NCI-H510A treated with DMSO at 0.1 percent for 48 hours (cell line): Measurements from ENCODE around the gene C3orf20.
"Not testable (repeated sequence)": the region's sequence is repeated elsewhere in the genome, so short reads cannot be mapped to it uniquely, and the experiment has no call there.

Source experiments
- DNase-seq: peaks from one replicate; lab custom pipeline; 2025; lab: John Stamatoyannopoulos, UW

C3orf20 gene

DNA sequence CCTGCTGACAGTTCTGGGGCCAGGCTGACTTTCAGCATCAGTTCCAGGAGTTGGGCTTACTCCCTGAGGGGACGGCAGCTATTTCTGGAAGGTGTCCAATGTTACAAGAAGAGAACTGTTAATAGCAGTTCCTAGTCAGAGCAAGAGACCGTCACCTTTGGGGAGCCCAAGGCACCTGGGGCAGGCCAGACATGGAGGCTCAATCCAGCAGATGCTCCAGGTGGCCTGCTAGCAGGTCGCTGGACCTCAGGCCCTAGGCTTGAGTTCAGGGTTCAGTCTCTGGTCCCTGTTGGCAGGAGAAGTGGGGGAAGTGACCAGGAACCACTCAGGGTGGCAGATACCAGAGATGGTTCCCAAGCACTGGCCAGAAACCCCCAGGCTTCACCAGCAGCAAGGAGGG lies 25.9 kb downstream of the C3orf20 start:
- DNase-seq, result no peak

DNA sequence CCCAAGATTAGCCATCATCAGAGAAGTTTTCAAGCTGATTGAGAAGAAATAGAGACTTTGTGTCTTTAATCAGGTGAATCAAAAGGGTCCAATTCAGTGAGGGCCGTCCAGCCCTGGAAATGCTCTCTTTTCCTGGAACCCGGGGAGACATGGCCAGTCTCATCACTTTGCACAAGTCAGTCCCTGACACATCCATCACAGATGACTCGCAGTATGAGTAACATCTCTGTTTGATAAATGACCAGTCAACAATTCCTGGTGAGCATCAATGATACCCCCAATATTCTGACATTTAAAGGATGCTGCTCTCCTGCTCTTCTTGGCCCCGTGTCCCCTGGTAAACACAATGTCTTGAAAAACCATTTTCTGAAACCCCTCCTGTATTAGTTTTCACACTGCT lies 26.7 kb downstream of the C3orf20 start:
- DNase-seq, result no peak

DNA sequence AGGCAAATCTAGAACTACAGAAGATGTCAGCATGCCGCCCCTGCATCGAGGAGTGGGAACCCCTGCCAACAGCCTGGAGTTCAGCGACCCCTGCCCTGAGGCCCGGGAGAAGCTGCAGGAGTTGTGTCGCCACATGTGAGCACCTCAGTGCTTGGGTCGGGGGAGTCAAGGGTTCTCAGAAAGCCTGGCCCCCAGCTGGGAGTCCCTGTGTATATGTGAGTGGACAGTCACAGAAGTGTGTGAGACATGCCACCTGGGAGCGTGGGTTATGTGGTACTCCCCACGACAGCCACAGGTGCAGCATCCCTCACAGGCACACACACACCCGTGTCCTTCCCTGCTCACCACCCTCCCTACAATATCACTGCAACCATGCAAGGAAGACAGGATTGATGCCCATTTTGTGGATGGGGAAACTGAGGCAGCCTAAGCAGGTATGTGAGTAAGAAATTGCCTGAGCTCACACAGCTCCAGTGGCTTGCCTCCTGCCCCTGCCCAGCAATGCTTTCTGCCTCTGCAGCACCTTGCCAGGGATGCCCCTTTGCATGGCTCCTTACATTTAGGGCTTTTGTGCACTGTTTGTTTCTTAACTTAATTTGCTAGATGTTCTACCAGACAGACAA lies 28.3 kb downstream of the C3orf20 start:
- no peak for DNase-seq

DNA sequence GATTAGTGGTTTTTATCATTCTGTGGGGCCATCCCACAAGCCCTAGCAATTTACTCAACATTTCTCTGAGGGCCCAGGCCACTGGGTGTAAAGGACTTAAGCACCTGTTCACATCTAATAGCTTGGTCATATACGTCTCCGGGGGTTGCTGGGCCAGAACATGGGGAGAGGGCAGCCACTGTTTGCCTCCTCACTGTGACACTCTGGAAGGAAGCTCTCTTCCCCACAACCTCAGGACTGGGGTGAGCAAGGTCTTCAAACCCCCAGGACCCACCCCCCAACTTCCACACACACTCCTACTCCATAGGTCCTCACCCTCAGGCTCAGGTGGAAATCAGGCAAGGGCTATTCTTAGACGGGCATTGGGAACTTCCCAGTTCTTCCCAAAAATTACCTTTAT lies 28.9 kb downstream of the C3orf20 start:
- no peak for DNase-seq

DNA sequence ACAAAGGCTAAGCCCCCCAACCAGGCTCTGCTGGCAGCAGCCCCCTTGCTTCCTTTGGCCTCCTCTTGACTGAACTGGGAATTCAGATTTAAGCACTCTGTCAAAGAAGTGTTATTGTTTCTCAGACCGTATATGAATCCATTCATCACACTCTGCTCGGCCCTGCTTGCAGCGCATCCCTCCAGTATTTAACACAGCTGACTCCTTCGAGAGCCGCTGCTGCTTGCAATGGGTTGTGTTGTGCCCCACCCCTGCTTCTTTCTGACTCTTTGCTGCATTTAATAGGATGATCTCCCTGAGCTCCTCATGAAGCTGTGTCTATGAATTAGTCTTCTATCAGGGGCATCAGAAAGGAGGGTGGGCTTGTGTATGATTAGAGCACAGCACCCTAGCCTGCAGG lies 31.2 kb downstream of the C3orf20 start:
- no peak for DNase-seq

DNA sequence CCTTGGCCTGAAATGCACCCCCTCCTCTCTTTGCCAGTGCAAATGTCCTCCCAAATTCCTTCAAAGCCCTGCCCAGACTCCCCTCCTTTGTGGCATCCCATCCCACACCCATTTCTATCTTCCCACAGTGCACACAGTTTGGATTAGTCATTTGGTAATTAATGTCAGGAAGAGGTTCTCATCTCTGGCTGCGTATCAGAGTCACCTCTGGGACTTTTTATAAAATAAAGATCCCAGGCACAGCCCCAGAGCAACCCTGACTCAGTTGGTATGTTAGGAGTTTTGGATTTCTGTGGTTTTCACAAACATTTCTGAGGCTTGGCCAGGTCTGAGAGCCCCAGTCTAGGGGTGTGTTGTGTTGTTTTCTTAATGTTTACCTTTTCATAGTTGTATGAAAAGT lies 41.6 kb downstream of the C3orf20 start:
- DNase-seq, result no peak

DNA sequence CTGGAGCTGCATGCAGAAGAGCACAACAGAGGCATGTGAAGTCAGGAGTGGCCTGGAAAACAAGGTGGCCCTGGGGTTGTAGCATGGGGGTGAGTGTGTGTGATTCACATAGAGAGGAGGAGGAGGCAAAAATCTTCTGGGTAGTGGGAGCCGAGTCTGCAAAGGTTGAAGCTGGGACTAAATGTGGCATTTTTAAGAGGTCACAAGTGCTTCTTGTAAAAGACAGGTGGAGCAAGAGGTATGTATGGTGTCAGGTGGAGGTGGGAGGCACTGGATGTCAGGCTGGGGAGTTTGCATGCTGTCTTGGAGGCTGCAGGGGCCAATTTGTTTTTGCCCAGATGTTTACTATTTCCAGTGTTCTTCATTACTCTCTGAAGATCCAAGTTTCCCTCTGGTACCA lies 42.4 kb downstream of the C3orf20 start:
- no peak for DNase-seq

DNA sequence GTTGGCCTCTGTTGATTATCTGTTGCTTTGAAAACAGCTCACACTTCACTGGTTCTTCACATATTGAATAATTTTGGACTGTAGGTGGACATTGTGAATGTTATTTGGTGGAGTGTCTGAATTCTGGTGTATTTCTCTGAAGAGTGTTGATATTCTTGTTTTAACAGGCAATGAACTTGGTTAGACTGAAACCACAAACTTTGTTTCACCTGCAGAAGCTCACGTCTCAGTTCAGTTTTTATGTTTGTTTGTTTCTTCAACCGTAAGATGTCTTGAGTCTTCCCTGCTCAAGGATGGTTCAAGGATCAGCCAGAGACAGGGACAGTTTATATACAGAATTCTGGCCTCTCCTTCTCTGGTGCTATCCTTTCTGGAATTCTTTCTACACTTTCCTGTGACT lies 43.6 kb downstream of the C3orf20 start:
- no peak for DNase-seq

DNA sequence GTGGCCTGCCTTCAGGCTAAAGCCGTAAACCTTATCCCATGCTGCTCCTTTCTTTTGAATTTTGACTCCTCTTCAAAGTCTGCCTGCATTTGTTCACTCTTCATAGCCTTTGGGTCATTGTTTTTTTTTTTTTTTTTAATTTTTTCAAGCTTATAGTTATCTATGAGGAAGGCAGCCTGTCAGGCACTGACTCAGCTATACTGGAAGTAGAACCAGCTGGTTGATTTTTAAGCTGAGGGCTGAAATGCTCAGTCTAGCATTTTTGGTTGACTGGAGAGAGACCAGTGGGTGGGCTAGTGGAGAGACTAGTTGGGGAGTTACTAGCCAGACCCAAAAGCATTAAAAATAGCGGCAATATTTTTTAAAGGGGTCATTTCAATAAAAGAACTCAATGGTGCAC lies 44.1 kb downstream of the C3orf20 start:
- no peak for DNase-seq

DNA sequence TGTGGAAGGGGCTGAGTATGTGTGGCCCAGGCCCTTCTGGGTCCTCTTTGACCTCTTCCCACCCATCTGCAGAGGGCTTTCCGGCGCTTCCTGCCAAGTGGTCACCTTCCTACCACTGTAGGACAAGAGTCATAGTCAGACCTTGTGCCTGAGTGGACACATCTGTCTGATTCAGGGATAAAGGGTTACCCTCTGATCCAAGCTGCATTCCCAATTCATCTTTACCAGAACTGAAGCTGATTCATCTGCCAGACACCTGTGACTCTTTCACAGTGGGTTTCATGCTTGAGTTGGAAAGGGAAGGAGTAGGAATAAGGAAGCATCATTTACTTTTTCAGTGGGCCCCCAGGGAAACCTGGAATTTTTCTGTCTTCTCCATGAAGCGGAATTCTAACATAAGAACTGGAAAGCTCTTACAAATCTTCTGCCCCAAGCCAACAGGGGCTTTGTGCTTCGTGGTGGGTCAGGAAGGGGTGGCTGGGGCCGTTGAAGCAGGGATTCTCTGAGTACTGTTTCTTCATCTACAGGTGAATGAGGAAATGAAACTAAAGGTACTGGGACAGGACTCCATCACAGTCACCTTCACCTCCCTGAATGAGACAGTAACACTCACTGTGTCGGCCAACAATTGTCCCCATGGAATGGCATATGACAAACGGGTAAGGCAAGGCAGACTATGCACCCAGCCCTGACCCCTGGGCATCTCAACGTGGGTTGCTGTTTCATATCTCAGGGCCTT lies 46.4 kb downstream of the C3orf20 start:
- DNase-seq, result no peak

DNA sequence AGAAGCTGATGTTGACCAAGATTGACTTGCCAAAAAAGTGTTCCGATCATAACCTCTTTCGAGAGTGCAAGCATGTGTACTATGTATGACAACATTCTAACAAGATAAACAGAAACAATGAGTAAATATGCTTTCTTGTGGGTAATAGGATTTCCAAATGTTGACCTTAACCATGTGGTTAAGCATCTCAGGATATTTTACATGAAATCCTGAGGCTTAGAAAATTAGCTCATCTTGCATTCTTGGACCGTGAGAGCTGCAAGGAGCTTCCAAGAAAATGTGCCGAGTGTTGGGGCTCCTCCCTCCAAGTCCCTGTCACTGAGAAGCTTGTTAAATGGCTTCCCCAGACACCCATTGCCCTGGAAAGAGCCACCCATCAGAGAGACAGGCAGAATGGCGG lies 50.1 kb downstream of the C3orf20 start:
- no peak for DNase-seq

DNA sequence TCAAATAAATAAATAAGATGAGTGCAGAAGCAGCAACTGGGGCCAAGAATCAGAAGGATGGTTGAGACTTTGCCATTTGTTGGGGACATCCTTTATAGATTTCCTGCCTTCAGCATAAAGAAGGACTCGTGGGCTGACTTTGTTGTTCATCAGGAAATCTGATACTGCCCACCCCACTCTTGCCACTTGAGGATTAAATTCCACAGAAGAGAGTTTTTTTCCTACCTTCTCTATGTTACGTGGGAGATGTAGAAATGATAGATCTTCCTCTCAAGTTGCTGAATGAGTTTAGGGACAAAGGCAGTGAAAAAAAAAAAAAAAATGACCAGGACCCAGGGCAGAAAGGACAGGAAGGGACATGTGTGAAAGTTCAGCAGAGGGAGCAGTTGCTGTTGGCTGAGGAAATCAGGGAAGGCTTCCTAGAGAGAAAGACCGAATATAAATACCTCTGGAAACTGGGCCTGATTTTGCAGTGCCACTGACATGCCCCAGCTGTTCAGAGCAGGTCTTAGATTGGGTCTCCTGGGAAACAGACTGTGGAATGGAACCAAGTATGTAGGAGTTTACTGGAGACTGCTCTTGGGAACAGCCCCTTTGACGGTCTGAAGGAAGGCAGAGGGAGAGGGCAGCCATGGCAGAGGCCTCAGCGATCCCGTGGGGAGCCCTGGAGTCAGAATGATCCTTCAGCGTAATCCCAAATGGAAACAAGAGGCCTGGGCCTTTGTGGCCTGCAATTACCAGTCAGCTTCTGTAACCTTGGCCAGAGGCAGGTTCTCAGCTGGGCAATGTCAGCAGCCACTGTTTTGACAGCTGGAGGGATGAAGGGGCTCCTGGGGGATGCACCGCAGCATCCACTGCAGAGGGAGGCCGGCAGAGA lies 50.9 kb downstream of the C3orf20 start:
- DNase-seq, result no peak

DNA sequence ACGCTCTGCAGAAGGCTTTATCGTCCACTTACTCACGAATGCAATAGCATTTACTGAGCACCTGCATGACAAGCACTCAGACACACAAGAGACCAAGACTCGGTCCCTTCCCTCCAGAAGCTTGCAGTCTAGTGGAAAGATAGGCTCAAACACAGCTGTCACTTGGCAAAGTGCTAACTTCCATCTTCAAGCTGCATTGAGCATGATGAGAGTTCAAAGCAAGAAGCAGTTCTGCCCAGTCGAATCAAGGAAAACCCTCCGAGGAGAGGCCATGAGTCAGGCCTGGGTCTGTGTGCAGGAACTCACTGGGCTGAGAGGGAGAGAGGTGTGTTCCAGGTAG lies 51.5 kb downstream of the C3orf20 start:
- no peak for DNase-seq

DNA sequence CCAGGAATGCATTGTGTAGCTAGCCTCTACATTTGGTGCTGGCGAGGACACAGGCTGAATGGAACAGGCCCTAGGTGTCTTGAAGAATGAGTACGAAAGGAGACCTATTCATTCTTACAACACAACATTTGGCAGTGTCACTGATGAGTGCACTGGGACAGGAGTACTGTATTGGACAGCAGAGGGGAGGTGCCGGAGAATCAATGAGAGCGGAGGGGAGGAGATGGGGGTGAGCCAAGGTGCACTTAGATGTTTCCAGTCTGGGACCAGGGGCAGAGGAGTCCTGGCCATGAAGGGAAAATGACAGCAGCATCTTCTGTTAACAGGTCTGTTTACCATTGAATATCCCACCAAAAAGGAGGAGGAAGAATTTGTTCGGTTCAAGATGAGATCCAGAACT lies 53.2 kb downstream of the C3orf20 start:
- no peak for DNase-seq

DNA sequence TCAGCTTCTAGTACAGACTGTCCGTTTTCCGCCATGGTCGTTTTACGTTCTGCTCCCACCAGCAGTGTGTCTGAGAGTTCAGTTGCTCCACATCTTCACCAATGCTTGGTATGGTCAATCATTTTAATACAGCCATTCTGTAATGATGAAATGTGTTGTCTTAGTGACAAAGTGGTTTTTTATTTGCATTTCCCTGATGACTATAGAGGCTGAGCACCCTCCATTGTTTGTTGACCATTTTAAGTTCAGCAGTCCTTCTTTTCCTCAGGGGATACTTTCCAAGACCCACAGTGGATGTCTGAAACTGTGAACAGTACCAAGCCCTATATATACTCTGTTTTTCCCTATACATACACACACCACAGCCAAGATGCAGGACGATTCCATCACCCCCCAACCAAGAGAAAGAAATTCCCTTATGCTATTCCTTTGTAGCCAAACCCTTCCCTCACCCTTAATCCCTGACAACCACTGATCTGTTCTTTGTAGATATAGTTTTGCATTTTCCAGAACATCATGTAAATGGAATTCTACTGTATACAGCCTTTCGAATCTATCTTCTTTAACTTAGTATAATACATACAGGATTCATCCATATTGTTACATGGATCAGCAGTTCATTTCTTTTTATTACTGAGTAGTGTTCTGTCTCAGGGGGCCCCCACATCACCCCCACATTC lies 55.9 kb downstream of the C3orf20 start:
- DNase-seq, result no peak

DNA sequence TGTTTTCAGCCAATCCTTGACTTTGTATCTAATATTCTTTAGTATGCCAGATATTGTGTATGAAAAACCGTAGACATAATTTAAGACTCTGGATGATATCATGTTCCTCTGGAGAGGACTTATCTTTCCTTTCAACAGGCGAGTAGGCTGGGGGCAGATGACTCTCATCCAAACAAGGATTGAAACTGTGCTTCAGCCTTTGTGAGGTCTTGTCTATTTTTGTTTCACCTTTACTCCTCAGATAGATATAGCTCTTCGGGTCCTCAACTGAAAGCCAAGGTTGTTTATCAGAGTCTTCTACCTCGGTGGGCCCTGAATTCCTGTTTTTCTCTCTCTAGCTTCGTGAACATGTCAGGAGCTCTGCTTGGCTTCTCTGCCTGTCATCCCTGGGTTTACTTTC lies 66.0 kb downstream of the C3orf20 start:
- no peak for DNase-seq

DNA sequence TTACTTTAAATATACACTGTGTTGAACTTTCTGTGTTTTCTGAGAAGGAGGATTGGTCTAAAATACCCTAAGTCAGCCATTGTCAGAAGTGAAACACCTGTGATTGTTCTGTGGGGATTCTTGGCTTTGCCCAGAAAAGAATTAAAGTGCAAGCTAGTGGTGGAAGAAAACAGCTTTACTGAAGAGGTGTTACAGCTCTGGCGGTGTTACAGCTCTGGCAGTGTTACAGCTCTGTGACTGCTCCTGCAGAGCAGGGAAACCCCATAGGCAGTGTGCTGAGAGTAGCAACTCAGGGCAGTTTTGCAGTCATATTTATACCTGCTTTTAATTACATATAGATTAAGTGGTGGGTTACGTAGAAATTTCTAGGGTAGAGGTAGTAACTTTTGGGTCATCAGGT lies 66.6 kb downstream of the C3orf20 start:
- DNase-seq, result no peak

DNA sequence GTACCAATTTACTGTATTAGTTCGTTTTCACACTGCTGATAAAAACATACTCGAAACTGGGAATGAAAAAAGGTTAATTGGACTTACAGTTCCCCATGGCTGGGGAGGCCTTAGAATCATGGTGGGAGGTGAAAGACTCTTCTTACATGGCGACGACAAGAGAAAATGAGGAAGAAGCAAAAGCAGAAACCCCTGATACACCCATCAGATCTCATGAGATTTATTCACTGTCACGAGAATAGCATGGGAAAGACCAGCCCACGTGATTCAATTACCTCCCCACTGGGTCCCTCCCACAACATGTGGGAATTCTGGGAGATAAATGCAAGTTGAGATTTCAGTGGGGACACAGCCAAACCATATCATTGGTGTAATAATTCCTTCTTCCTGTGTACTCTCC lies 69.6 kb downstream of the C3orf20 start:
- DNase-seq, result no peak

DNA sequence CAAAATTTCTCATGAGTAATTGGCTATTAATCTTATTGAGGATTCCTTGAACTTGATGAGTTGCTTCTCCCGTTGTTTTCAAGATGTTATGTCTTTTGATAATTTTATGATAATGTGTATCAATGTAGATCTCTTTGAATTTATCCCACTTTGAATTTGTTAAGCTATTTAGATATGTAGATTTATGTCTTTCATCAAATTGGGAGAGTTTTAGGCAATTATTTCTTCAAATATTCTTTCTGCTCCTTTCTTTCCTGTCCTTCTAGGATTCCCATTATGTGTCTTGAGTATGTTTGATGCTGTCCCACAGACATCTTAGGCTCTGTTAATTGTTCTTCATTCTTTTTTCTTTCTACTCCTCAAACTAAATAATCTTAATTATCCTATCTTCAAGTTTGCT lies 75.7 kb downstream of the C3orf20 start:
- DNase-seq, result no peak

DNA sequence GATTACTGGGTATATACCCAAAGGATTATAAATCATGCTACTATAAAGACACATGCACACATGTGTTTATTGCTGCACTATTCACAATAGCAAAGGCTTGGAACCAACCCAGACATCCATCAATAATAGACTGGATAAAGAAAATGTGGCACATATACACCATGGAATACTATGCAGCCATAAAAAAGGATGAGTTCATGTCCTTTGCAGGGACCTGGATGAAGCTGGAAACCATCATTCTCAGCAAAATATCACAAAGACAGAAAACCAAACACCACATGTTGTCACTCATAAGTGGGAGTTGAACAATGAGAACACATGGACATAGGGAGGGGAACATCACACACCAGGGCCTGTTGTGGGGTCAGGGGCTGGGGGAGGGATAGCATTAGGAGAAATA lies 78.0 kb downstream of the C3orf20 start:
- DNase-seq, result not testable (repeated sequence)

DNA sequence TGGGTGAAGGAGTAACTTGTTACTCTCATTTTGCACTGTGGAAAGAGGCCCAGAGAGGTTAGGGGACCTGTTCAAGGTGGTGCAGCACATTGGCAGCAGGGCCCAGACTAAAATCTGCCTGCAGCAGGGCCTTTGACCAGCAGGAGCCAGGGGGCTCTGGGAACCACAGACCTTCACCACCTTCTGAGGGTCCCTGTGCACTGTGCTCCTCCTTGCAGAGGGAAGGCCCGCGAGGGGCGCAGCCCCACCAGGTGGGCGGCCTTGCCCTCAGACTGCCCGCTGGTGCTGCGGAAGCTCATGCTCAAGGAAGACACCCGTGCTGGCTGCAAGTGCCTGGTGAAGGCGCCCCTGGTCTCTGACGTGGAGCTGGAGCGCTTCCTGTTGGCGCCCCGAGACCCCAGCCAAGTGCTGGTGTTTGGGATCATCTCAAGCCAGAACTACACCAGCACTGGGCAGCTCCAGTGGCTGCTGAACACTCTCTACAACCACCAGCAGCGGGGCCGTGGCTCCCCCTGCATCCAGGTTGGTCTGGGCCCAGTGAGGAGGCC lies 82.3 kb downstream of the C3orf20 start:
- DNase-seq, result no peak

DNA sequence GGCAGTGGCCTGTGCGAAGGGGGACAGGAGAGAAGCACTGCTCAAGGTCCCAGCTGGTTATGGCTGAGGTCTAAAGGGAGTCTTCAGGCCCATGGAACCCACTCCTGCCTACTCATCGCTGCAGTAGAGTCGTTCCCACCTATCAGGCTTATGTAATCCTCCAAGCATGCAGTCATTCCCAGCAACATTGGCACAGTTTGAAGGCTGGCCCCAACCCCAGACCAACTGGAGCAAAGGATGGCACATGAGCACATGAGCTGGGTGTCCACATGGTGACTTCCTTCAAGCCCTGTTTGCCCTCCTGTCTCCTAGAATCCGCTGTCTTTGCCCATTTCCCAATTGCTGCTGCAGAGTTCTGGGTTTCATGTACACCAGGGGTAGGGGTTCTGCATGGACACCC lies 83.4 kb downstream of the C3orf20 start:
- DNase-seq, result no peak
